Stimulated activated naive CD8-positive, alpha-beta T cell treated with anti-CD3 and anti-CD28 coated beads, Interleukin-15, Interleukin-2, amounts not matched to agents 100 ng/mL and 50 ng/mL, for 24 hours (primary cell): Measurements from ENCODE around the gene OTX1.

Source experiments
- H3K27ac Mint-ChIP-seq: one replicate; pipeline ENCODE4 v1.8.0; 2021; ENCODE audit warnings: mild to moderate bottlenecking, mixed read lengths
- H3K27me3 Mint-ChIP-seq: one replicate; pipeline ENCODE4 v1.8.0; 2021; ENCODE audit warnings: mixed read lengths
- H3K36me3 Mint-ChIP-seq: one replicate; pipeline ENCODE4 v1.8.0; 2021; ENCODE audit warnings: low read depth, mixed read lengths
- H3K4me1 Mint-ChIP-seq: one replicate; pipeline ENCODE4 v1.8.0; 2021; ENCODE audit warnings: low read depth, mixed read lengths
- H3K4me3 Mint-ChIP-seq: one replicate; pipeline ENCODE4 v1.8.0; 2021; ENCODE audit warnings: mild to moderate bottlenecking, mixed read lengths
- H3K9me3 Mint-ChIP-seq: one replicate; pipeline ENCODE4 v1.8.0; 2021; ENCODE audit warnings: mixed read lengths

The OTX1 gene

GRCh38 chr2:63035660-63036059 is 15.0 kb upstream of the OTX1 start:
- Mint-ChIP-seq H3K27ac (no peak overlapping the region), H3K36me3 (no peaks in the 10 kb centered on the region), H3K4me3 (no peak overlapping the region), H3K9me3 (no peaks in the 10 kb centered on the region), H3K4me1 (no peaks in the 10 kb centered on the region), H3K27me3 (no peaks in the 10 kb centered on the region)

- H3K36me3 Mint-ChIP-seq: no peaks in the 10 kb centered on the region
- no peak overlapping the region for H3K4me3 Mint-ChIP-seq
- no peak overlapping the region for H3K27ac Mint-ChIP-seq
- H3K4me1 Mint-ChIP-seq: no peaks in the 10 kb centered on the region
- peaks cover 3% of the 10 kb centered on the region for H3K27me3 Mint-ChIP-seq
- no peaks in the 10 kb centered on the region for H3K9me3 Mint-ChIP-seq
Observed at GRCh38 chr2:63038034-63038433, 12.6 kb upstream of the OTX1 start.

GRCh38 chr2:63040586-63040985 is 10.0 kb upstream of the OTX1 start:
- Mint-ChIP-seq H3K4me1 (no peaks in the 10 kb centered on the region), H3K27ac (no peak overlapping the region), H3K36me3 (peaks cover 8% of the 10 kb centered on the region), H3K9me3 (no peaks in the 10 kb centered on the region), H3K4me3 (no peak overlapping the region), H3K27me3 (peaks cover 23% of the 10 kb centered on the region)

GRCh38 chr2:63041592-63041991 is 9.0 kb upstream of the OTX1 start:
- Mint-ChIP-seq H3K27me3 (peaks cover 33% of the 10 kb centered on the region), H3K36me3 (peaks cover 14% of the 10 kb centered on the region), H3K9me3 (no peaks in the 10 kb centered on the region), H3K4me1 (peaks cover 2% of the 10 kb centered on the region), H3K27ac (no peak overlapping the region), H3K4me3 (no peak overlapping the region)

- H3K36me3 Mint-ChIP-seq: peaks cover 14% of the 10 kb centered on the region
- H3K27me3 Mint-ChIP-seq: peaks cover 59% of the 10 kb centered on the region
Observed at GRCh38 chr2:63044362-63045327, 6.0 kb upstream of the OTX1 start.

GRCh38 chr2:63046552-63046951 is 4.1 kb upstream of the OTX1 start:
- peaks cover 38% of the 10 kb centered on the region for H3K4me1 Mint-ChIP-seq
- peaks cover 69% of the 10 kb centered on the region for H3K27me3 Mint-ChIP-seq
- H3K4me3 Mint-ChIP-seq: peak overlapping the region; percentile 54
- no peaks in the 10 kb centered on the region for H3K9me3 Mint-ChIP-seq
- no peak overlapping the region for H3K27ac Mint-ChIP-seq
- H3K36me3 Mint-ChIP-seq: peaks cover 14% of the 10 kb centered on the region

More at GRCh38 chr2:63044362-63045327, 6.0 kb upstream of the OTX1 start:
- peaks cover 29% of the 10 kb centered on the region for H3K4me1 Mint-ChIP-seq
- H3K4me3 Mint-ChIP-seq: no peak overlapping the region
- no peaks in the 10 kb centered on the region for H3K9me3 Mint-ChIP-seq
- no peak overlapping the region for H3K27ac Mint-ChIP-seq

GRCh38 chr2:63046961-63047320 is 3.7 kb upstream of the OTX1 start:
- Mint-ChIP-seq H3K36me3 (peaks cover 14% of the 10 kb centered on the region), H3K4me3 (peak overlapping the region; percentile 54), H3K4me1 (peaks cover 38% of the 10 kb centered on the region), H3K27me3 (peaks cover 67% of the 10 kb centered on the region), H3K27ac (no peak overlapping the region), H3K9me3 (no peaks in the 10 kb centered on the region)

GRCh38 chr2:63047321-63048279 is 3.0 kb upstream of the OTX1 start:
- peaks cover 73% of the 10 kb centered on the region for H3K27me3 Mint-ChIP-seq
- peaks cover 38% of the 10 kb centered on the region for H3K4me1 Mint-ChIP-seq
- H3K4me3 Mint-ChIP-seq: peak overlapping the region; percentile 56
- no peaks in the 10 kb centered on the region for H3K9me3 Mint-ChIP-seq
- H3K27ac Mint-ChIP-seq: no peak overlapping the region
- H3K36me3 Mint-ChIP-seq: peaks cover 14% of the 10 kb centered on the region

- peaks cover 14% of the 10 kb centered on the region for H3K36me3 Mint-ChIP-seq
- H3K9me3 Mint-ChIP-seq: no peaks in the 10 kb centered on the region
- peaks cover 44% of the 10 kb centered on the region for H3K4me1 Mint-ChIP-seq
- peaks cover 81% of the 10 kb centered on the region for H3K27me3 Mint-ChIP-seq
- no peak overlapping the region for H3K27ac Mint-ChIP-seq
- H3K4me3 Mint-ChIP-seq: peak overlapping the region; percentile 66
Observed at GRCh38 chr2:63048367-63049171, 2.1 kb upstream of the OTX1 start.

- Mint-ChIP-seq H3K4me3 (peak overlapping the region; percentile 84), H3K27ac (peak overlapping the region; percentile 70), H3K36me3 (peaks cover 14% of the 10 kb centered on the region), H3K4me1 (peaks cover 53% of the 10 kb centered on the region), H3K27me3 (peaks cover 81% of the 10 kb centered on the region), H3K9me3 (no peaks in the 10 kb centered on the region)
Observed at GRCh38 chr2:63049211-63049969, 1.2 kb upstream of the OTX1 start.

GRCh38 chr2:63049970-63050333 is 678 bp upstream of the OTX1 start:
- Mint-ChIP-seq H3K27ac (peak overlapping the region; percentile 70), H3K4me3 (peak overlapping the region; percentile 84), H3K9me3 (no peaks in the 10 kb centered on the region), H3K27me3 (peaks cover 82% of the 10 kb centered on the region), H3K4me1 (peaks cover 58% of the 10 kb centered on the region), H3K36me3 (peaks cover 13% of the 10 kb centered on the region)

GRCh38 chr2:63051042-63051794 is 588 bp downstream of the OTX1 start:
- H3K4me1 Mint-ChIP-seq: peaks cover 68% of the 10 kb centered on the region
- H3K4me3 Mint-ChIP-seq: peak overlapping the region; percentile 79
- H3K36me3 Mint-ChIP-seq: peaks cover under 1% of the 10 kb centered on the region
- peaks cover 82% of the 10 kb centered on the region for H3K27me3 Mint-ChIP-seq
- no peak overlapping the region for H3K27ac Mint-ChIP-seq
- no peaks in the 10 kb centered on the region for H3K9me3 Mint-ChIP-seq

GRCh38 chr2:63051795-63052333 is 1.2 kb downstream of the OTX1 start:
- no peak overlapping the region for H3K27ac Mint-ChIP-seq
- H3K36me3 Mint-ChIP-seq: no peaks in the 10 kb centered on the region
- H3K9me3 Mint-ChIP-seq: no peaks in the 10 kb centered on the region
- peaks cover 82% of the 10 kb centered on the region for H3K27me3 Mint-ChIP-seq
- peaks cover 70% of the 10 kb centered on the region for H3K4me1 Mint-ChIP-seq
- H3K4me3 Mint-ChIP-seq: peak overlapping the region; percentile 13
